K562 treated with DMSO at 1 percent for 24 hours (cell line): Measurements from ENCODE around the gene TNNT2. TPM values are rescaled to one million over a fixed set of nuclear protein-coding genes. Genes with fewer than 3 reads are reported as not detected.

Source experiments
- total RNA-seq: library from RNA; unstranded; fragments of 300-600 nt; gene quantifications from 2 replicates; pipeline ENCODE4 v1.2.3, GENCODE V29; 2022; ENCODE audit warnings: low read depth; ENCODE audit not compliant: insufficient read depth

The TNNT2 gene
- total RNA-seq, result not detected in 2 replicates

GRCh38 chr1:201377611-201378092 is at the start of gene TNNT2:
Gene TNNT2, minus strand, starts transcription at chr1:201377680. Its CDS starts 4,426 bp downstream, at chr1:201373254.

GRCh38 chr1:201399018-201399351 is 21.5 kb upstream of the TNNT2 start, which contains the start of gene LAD1:
Gene LAD1, minus strand, starts transcription at chr1:201399324. Its CDS starts 18 bp downstream, at chr1:201399306.

Other genes with a start within 250 kb of the TNNT2 start
- gene TMEM9, start 223.2 kb downstream of the TNNT2 start, total RNA-seq, result 133 and 147 TPM in 2 replicates
- not detected in 2 replicates for gene IGFN1, start 186.9 kb downstream of the TNNT2 start, total RNA-seq
- gene PKP1, start 94.2 kb downstream of the TNNT2 start, total RNA-seq, result not detected in 2 replicates
- gene LAD1, start 21.6 kb upstream of the TNNT2 start, total RNA-seq, result not detected in 2 replicates
- not detected in 2 replicates for gene TNNI1, start 44.0 kb upstream of the TNNT2 start, total RNA-seq
- not detected in 2 replicates for gene PHLDA3, start 91.5 kb upstream of the TNNT2 start, total RNA-seq
- gene CSRP1, start 129.4 kb upstream of the TNNT2 start, total RNA-seq, result 54.6 and 56.7 TPM in 2 replicates
- 6.4 and 6.5 TPM in 2 replicates for gene NAV1, start 161.4 kb upstream of the TNNT2 start, total RNA-seq